IPS-11a (cell line): ENCODE data around the gene PGC.
"Not testable (repeated sequence)": the region's sequence is repeated elsewhere in the genome, so short reads cannot be mapped to it uniquely, and the experiment has no call there.

ENCODE experiments used
- H3K4me3 ChIP-seq: one replicate; pipeline ENCODE4 v1.5.1; 2013; ENCODE audit warnings: low read depth, low read length, control low read depth

The PGC gene

GRCh38 chr6:41777551-41778285, 30.5 kb upstream of the PGC start:
- H3K4me3 ChIP-seq: no peak overlapping the region

DNA sequence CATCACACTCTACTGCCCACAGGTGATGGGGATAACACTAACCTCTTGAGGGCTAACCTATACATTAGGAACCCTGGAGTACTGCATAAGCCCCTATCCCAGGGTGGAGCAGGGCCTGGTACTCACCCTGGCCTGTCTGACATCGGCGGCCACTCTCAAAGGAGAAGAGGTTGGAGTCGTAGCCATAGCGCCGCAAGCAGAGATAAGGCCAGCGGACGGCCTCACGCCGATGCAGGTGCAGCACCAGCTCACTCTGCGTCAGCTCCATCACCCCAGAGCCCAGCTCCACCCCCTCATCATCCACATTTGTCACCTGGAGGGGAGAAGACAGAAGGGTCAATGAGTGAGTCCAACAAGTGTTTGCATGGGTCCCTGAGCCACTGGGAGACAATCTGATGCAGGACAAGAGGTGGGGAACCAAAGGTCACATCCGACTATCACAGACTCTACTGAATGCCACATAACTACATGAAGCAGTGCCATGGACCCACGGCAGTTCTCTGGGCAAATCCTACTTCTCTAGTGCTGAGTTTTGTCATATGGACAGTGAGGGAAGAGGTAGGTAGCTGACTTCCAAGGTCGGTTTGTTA, 28.2 kb upstream of the PGC start:
- H3K4me3 ChIP-seq: no peak overlapping the region

DNA sequence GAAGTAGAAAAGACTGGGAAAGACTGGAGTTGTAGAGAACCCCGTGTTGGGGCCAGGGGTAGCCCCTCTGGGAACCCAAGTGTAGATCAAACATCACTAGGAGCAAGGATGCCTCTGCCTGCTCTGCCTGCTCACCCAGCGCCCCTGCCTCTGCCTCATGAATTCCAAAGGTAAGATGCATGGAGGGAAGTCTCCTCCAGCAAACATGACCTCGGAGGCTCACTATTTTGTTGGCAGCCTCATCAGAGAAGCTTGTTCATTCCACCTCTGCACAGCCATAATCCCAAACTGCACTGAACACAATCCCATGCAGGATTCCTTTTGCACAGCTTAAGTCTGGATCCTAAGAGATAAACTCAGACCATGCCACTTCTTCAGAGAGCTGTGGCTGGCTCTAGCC, 27.6 kb upstream of the PGC start:
- no peak overlapping the region for H3K4me3 ChIP-seq

- no peak overlapping the region for H3K4me3 ChIP-seq
Measured at GRCh38 chr6:41771058-41771983, 24.1 kb upstream of the PGC start.

DNA sequence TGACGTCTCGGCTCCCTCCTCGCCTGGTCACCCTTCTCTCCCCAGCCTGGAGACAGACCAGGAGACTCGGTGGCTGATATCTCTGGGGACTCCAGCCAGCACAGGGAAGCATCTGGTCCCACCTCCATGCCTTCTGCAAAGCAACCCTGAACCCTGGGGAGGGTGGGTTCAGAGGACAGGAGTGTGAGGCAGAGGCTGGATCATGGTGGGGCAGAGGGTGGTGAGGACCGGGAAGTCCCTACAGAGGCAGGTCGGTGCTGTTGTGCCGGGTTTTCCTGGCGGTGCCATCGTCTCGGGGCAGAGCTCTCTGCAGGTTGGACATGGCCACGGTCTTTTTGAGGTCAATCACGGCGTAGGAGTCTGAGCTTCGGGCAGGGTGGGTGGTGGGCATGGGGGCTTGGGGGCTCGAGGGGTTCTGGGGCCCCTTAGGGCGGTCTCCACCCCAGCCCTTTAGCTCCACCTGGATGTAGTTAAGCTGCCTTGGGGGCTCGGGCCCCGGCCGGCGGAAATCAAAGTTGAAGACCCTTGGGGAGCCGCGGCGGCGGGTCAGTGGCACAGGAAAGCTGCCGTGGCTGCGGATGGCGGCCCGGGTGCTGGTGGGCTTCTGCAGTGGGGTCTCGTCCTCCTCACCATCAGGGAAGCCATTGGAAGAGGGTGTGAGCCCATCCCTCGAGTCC, 23.3 kb upstream of the PGC start:
- no peak overlapping the region for H3K4me3 ChIP-seq

- H3K4me3 ChIP-seq: no peak overlapping the region
Measured at GRCh38 chr6:41769376-41769775, 22.2 kb upstream of the PGC start.

GRCh38 chr6:41768545-41769308, 21.5 kb upstream of the PGC start:
- H3K4me3 ChIP-seq: no peak overlapping the region

- no peak overlapping the region for H3K4me3 ChIP-seq
Measured at GRCh38 chr6:41767112-41767833, 20.1 kb upstream of the PGC start.

GRCh38 chr6:41766043-41766664, 19.0 kb upstream of the PGC start:
- H3K4me3 ChIP-seq: not testable (repeated sequence)

DNA sequence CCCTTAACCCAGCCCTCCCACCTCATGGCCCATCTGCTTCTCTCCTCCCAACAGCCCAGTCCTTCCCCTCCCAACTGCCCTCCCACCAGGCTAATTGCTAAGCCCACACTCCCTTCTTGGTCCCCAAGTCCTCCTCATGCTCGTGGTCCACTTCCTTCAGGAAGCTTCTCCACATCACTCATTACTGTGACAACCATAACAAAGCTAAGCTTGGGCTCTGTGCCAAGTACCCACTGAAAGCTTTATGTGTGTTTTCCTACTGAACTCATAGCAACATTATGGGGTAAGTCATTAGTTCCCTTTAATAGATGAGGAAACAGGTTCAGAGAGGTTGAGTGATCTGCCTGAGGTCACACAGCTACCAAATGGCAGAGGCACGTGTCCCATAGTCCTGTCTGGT, 16.3 kb upstream of the PGC start:
- no peak overlapping the region for H3K4me3 ChIP-seq

- no peak overlapping the region for H3K4me3 ChIP-seq
Measured at GRCh38 chr6:41759905-41760579, 12.8 kb upstream of the PGC start.

GRCh38 chr6:41759106-41759904, 12.1 kb upstream of the PGC start:
- no peak overlapping the region for H3K4me3 ChIP-seq

- H3K4me3 ChIP-seq: no peak overlapping the region
Measured at GRCh38 chr6:41758641-41759035, 11.4 kb upstream of the PGC start.

DNA sequence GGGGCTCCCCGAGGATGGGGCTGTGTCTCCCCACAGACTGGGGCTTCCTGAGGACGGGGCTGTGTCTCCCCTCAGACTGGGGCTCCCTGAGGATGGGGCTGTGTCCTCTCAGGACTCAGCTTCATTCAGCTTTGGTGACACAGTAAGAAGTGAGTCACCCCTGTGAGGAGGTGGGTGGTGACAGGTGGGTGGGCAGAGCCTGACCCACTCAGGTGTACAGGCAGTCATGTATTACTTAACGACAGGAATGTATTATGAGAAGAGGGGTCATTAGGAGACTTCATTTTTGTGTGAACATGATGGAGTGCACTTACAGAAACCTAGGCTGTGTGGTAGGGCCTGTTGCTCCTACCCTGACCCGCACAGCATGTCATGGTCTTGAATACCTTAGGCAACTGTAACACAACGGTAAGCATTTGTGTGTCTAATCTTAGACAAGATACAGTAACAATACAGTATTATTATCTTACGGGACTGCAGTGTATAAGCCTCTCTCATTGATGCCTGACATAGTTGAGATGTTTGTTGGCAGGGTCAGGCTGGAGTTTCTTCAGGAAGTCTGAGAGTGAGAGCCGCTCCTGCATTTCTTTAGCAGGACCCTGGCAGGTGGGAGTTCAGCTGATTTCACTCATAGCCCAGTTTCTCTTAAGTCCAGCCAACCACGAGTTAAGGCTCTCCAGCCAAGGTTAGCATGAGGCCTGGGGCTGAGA, 10.9 kb upstream of the PGC start:
- H3K4me3 ChIP-seq: no peak overlapping the region

GRCh38 chr6:41757271-41757670, 10.1 kb upstream of the PGC start:
- no peak overlapping the region for H3K4me3 ChIP-seq

GRCh38 chr6:41756354-41756753, 9.2 kb upstream of the PGC start:
- H3K4me3 ChIP-seq: no peak overlapping the region

GRCh38 chr6:41755895-41756294, 8.7 kb upstream of the PGC start:
- H3K4me3 ChIP-seq: no peak overlapping the region
